ENCODE data around the gene ILKAP. TPM values are rescaled to one million over a fixed set of nuclear protein-coding genes. Genes with fewer than 3 reads are reported as not detected.

ILKAP gene
- total RNA-seq, 1 experiment from 2014 or later, result 69.4 TPM

GRCh38 chr2:238138331-238139195 is 64.9 kb downstream of the ILKAP start, which contains the start of gene KLHL30:
Gene KLHL30 (plus strand): TSS chr2:238138668. CDS start chr2:238140755, 2,087 bp downstream.
- Histone ChIP-seq H3K9me3 (no peaks in the 10 kb centered on the region), H3K4me3 (no peak within 1 kb of the TSS), H3K27me3 (no peaks in the 10 kb centered on the region), H3K36me3 (no peaks in the 10 kb centered on the region)
- no peak for DNase-seq

GRCh38 chr2:238137885-238138284 is 65.6 kb downstream of the ILKAP start:
- Histone ChIP-seq H3K9me3 (no peaks in the 10 kb centered on the region), H3K27me3 (no peaks in the 10 kb centered on the region), H3K36me3 (no peaks in the 10 kb centered on the region), H3K4me3 (no peak overlapping the region)
- no peak for DNase-seq

- Histone ChIP-seq H3K36me3 (no peaks in the 10 kb centered on the region), H3K4me3 (no peak overlapping the region)
- DNase-seq, result peak; percentile 73
Observed at GRCh38 chr2:238136820-238137537, 66.5 kb downstream of the ILKAP start.

GRCh38 chr2:238135601-238136150 is 67.8 kb downstream of the ILKAP start:
- Histone ChIP-seq H3K4me3 (no peak overlapping the region), H3K9me3 (no peaks in the 10 kb centered on the region), H3K36me3 (no peaks in the 10 kb centered on the region), H3K27me3 (no peaks in the 10 kb centered on the region)
- no peak for DNase-seq

More at GRCh38 chr2:238136820-238137537, 66.5 kb downstream of the ILKAP start:
- Histone ChIP-seq H3K9me3 (no peaks in the 10 kb centered on the region), H3K27me3 (no peaks in the 10 kb centered on the region)

- no peak for DNase-seq
- no peak overlapping the region for H3K4me3 ChIP-seq
- H3K27me3 ChIP-seq, result no peaks in the 10 kb centered on the region
- no peaks in the 10 kb centered on the region for H3K36me3 ChIP-seq
- H3K9me3 ChIP-seq, result no peaks in the 10 kb centered on the region
Observed at GRCh38 chr2:238134393-238134785, 69.1 kb downstream of the ILKAP start.

DNA sequence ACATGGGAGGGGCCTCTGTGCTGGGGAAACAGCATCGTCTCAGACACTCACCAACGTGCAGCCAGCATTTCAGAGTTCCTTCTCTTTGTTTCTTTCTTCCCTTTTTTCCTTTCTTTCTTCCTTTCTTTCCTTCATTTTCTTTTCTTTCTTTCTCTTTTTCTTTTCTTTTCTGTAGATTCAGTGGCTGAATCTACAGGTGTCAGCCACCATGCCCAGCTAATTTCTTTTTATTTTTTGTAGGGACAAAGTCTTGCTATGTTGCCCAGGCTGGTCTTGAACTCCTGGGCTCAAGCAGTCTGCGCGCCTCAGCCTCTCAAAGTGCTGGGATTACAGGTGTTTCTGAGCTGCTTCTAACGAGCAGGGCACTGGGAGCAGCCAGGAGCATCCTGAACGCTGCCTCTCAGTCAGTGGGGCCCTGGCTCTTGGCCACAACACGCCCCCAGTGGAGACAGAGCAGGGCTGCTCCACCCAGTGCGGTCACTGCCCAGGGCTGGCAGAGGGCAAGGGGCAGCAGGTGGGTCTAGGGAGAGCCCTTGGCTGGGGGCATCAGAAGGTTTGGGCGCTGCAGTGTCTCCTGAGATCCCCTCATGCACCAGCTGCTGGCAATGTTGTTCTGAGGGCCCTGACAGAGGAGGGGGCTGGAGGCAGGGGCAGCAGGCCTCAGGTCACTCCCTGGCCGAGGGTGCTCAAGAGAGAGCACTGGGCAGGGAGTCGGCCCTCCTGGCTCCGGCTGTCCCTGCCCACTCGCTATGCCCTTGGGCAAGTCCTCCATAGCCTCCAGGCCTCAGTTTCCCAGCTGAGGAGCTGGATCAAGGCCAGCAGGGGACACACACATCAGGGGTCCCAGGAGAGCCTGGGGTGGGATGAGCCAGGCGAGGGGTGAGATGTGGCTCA is 69.7 kb downstream of the ILKAP start:
- no peak for DNase-seq
- H3K9me3 ChIP-seq, result no peaks in the 10 kb centered on the region
- H3K4me3 ChIP-seq, result no peak overlapping the region
- H3K27me3 ChIP-seq, result no peaks in the 10 kb centered on the region
- no peaks in the 10 kb centered on the region for H3K36me3 ChIP-seq

GRCh38 chr2:238132463-238133450 is 70.7 kb downstream of the ILKAP start:
- no peaks in the 10 kb centered on the region for H3K36me3 ChIP-seq
- no peak overlapping the region for H3K4me3 ChIP-seq
- no peaks in the 10 kb centered on the region for H3K27me3 ChIP-seq
- no peaks in the 10 kb centered on the region for H3K9me3 ChIP-seq
- DNase-seq, result no peak

DNA sequence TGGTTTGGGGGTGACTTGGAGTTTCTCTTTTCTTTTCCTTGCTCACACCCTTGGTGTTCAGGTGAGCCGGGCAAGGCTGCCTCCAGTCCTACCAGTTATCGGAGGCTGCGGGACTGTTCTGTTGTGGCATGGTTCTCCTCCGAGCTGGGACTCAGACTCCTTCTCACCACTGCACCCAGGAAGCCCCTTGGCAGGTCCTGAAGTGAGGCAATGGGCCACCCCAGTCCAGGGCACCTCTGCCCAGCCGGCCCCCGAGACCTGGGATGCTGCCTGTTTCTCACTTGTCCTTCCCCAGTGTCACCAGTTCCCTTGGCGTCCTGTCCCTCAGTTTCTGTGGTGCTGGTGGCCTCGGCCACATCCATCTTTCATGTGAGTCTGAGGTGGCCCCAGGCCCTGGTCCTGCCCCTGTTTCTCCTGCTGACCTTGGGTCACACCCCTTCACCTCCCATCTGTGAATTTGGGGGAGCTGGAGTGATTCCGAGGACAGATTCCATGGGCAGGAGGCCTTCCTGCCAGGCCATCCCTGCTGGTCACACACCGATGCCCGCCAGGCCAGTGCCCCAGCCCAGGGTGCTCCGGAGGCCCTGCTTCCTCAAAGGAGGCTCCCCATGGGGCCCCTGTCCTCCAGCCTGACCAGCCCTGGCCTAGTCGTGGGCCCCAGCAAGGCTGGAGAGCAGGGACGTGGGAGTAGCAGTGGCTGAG is 71.6 kb downstream of the ILKAP start:
- no peak for DNase-seq
- H3K9me3 ChIP-seq, result no peaks in the 10 kb centered on the region
- H3K27me3 ChIP-seq, result no peaks in the 10 kb centered on the region
- no peak overlapping the region for H3K4me3 ChIP-seq
- H3K36me3 ChIP-seq, result no peaks in the 10 kb centered on the region

DNA sequence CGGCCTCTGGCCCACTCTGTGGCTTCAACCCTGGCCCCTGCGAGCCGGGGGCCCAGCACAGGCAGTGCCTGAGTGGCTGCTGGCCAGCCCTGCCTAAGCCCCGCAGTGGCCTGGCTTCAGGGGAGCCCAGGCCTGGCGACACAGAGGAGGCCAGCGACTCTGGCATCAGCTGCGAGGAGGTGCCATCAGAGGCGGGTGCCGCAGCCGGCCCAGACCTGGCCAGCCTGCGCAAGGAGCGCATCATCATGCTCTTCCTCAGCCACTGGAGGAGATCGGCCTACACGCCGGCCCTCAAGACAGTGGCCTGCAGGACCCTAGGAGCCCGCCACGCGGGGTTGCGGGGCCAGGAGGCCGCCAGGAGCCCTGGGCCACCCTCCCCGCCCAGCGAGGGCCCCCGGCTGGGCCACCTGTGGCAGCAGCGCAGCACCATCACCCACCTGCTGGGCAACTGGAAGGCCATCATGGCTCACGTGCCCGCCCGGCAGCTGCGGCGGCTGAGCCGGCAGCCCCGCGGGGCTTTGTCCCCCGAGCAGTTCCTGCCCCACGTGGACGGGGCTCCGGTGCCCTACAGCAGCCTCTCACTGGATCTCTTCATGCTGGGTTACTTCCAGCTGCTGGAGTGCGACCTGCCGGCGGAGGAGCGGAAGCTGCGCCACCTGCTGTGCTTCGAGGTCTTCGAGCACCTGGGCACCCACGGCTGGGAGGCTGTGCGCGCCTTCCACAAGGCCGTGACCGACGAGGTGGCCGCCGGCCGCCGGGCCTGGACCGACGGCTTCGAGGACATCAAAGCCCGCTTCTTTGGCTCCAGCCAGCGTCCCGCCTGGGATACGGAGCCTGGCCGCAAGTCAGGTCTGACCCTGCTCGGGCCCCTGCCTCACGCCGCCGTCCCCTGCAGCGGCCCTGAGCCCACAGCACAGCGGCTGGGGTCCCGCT is 72.5 kb downstream of the ILKAP start:
- H3K36me3 ChIP-seq, result no peaks in the 10 kb centered on the region
- no peak for DNase-seq
- no peaks in the 10 kb centered on the region for H3K27me3 ChIP-seq
- H3K4me3 ChIP-seq, result no peak overlapping the region
- peaks cover 4% of the 10 kb centered on the region for H3K9me3 ChIP-seq

DNA sequence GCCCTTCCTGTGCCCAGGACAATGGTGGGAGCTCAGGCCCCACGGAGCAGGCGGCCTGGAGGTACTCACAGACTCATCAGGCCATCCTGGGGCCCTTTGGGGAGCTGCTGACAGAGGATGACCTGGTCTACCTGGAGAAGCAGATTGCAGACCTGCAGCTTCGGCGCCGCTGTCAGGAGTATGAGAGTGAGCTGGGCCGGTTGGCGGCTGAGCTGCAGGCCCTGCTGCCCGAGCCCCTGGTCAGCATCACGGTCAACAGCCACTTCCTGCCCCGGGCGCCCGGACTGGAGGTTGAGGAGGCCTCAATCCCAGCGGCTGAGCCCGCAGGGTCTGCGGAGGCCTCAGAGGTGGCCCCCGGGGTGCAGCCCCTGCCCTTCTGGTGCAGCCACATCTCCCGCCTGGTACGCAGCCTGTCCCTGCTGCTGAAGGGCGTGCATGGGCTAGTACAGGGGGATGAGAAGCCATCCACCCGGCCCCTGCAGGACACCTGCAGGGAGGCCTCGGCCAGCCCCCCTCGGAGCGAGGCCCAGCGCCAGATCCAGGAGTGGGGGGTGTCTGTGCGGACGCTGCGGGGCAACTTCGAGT is 73.3 kb downstream of the ILKAP start:
- H3K9me3 ChIP-seq, result peaks cover 4% of the 10 kb centered on the region
- no peak for DNase-seq
- H3K36me3 ChIP-seq, result no peaks in the 10 kb centered on the region
- no peak overlapping the region for H3K4me3 ChIP-seq
- H3K27me3 ChIP-seq, result no peaks in the 10 kb centered on the region

DNA sequence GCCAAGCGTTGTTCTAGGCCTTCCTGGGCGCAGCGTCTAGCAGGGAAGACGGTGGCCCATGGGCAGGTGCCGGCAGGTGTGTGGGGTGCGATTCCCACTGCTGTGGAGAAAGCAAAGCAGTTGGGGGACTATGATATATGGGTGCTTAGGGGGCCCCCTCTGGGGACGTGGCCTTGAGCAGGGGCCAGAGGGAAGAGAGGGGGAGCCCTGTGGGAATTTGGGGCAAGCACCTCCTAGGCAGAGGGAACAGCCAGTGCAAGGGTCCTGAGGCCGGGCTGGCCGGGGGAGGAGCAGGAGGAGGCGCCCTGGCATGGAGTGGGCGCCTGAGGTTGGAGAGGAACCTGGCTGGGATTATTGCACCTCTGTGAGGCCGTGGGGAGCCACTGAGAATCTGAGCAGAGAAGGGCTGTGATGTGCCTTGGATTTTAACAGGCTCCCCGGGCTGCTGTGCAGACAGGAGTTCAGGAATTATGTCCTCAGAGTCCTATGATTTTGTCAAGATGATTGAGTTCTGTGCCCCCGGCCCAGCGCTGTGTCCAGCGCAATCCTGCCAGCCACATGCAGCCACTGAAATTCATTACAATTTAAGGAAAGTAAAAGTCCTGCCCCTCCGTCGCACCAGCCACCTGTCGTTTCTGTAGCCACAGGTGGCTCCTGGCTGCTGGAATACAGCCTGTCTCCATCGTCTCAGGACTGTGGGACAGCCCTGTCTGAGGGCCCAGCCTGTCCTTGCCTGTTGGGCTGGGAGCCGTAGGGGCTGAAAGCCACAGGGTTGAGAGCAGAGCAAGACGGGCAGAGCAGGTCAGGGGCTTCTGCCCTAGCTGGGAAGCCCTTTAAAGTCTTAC is 74.1 kb downstream of the ILKAP start:
- H3K27me3 ChIP-seq, result no peaks in the 10 kb centered on the region
- no peaks in the 10 kb centered on the region for H3K36me3 ChIP-seq
- DNase-seq, result no peak
- peaks cover 4% of the 10 kb centered on the region for H3K9me3 ChIP-seq
- no peak overlapping the region for H3K4me3 ChIP-seq

DNA sequence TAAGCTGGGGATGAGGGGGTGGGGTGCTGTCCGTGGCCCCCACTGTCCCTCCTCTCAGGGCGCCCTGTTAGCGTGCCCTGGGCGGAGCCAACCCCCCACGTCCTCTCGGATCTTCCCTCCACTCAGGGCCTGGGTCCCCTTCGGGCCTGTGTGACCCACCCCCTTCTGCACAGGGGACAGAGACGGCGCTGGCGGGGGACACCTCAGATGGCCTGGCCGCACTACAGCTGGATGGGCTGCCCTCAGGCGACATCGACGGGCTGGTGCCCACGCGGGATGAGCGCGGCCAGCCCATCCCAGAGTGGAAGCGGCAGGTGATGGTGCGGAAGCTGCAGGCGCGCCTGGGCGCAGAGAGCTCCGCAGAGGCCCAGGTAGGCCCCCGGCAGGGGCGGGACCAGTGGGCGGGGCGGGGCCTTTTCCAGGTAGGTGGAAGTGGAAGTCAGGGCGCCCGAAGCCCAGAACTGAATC is 74.9 kb downstream of the ILKAP start:
- Histone ChIP-seq H3K36me3 (no peaks in the 10 kb centered on the region), H3K9me3 (peaks cover 4% of the 10 kb centered on the region), H3K4me3 (no peak overlapping the region), H3K27me3 (no peaks in the 10 kb centered on the region)
- DNase-seq, result no peak

- H3K9me3 ChIP-seq, result peaks cover 4% of the 10 kb centered on the region
- H3K36me3 ChIP-seq, result no peaks in the 10 kb centered on the region
- no peak overlapping the region for H3K4me3 ChIP-seq
- no peaks in the 10 kb centered on the region for H3K27me3 ChIP-seq
- DNase-seq, result no peak
Observed at GRCh38 chr2:238128061-238128440, 75.4 kb downstream of the ILKAP start.
